Activated CD4-positive, alpha-beta T cell treated with anti-CD3 and anti-CD28 coated beads, Interleukin-2, Interleukin-4, amounts not matched to agents 100 ng/mL and 50 ng/mL, durations not matched to agents 16 hours and 8 hours (primary cell): ENCODE measurements around the gene WIZ.
A peak's percentile ranks its signal among the peaks of the same experiment; 100 is the strongest.
"Not testable (repeated sequence)": the region's sequence is repeated elsewhere in the genome, so short reads cannot be mapped to it uniquely, and the experiment has no call there.

Experiments
- DNase-seq: peaks from one replicate; pipeline ENCODE4 v3.0.0-alpha.2; 2020; ENCODE audit warnings: low spot score

The WIZ gene

DNA sequence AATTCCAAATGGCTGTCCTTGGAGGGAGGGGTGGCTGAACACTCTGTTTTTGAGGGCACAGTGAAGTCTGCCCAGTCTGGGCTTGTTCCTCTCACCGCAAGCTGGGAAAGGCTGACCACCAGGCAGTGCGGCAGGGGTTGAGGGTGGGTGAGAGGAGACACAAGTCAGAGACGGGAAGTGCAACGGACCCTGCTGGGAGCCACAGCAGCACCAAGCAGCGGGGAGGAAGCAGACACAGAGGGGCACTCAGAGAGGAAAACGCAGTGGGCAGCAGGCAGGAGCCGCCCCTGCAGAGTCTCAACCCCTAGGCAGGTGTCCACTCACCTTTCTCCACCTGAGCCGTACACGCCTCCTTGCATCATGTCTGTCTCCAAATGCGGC is 46.6 kb downstream of the WIZ start:
- DNase-seq = no peak

DNA sequence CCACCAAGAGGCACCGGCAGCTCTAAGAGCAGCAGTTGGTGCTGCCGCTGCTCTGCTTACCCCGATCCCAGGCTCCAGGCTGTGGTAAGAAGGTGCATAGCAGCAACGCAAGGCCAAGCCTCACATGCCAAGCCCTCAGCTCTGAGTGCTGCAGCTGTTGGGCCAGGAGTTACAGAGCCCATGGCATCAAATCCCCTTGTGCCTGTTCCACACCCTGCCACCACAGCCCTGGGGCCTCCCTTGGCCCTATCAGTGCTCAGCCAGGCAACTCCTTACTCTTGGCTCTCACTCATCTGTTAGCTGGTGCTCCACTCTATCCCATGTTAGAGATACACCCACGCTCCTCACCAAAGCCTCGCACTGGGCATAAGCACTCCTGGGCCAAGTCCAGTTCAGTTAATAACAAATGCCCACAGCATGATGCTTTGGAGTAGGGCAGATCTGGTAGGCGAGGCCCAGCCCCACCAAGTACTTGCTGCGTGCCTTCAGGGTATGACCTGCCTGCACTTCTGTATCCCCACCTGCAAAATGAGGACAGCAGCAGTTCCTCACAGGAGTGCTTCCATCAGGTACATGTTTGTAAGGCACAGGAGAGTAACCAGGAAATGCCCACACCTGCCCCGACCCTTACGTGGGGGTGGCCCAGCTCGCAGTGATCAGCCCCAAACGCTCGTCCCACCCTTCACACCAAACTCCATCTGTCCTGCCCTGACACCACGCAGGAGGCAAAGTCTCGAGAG is 47.2 kb downstream of the WIZ start:
- DNase-seq = no peak

DNA sequence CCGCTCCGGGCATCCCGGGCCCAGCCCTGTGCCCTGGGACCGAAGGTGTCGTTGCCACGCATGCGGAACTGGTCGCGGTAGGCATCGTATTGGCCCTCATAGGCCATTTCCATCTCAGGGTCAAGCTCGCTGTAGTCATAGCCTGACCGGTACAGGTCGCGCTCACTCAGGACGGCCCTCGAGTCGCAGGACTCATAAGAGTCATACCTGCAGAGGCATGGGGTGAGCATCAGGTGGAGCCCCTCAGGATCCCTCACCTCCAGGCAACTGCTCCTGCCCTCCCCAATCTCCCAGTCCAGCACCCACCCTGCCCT is 48.4 kb downstream of the WIZ start:
- no peak for DNase-seq

DNA sequence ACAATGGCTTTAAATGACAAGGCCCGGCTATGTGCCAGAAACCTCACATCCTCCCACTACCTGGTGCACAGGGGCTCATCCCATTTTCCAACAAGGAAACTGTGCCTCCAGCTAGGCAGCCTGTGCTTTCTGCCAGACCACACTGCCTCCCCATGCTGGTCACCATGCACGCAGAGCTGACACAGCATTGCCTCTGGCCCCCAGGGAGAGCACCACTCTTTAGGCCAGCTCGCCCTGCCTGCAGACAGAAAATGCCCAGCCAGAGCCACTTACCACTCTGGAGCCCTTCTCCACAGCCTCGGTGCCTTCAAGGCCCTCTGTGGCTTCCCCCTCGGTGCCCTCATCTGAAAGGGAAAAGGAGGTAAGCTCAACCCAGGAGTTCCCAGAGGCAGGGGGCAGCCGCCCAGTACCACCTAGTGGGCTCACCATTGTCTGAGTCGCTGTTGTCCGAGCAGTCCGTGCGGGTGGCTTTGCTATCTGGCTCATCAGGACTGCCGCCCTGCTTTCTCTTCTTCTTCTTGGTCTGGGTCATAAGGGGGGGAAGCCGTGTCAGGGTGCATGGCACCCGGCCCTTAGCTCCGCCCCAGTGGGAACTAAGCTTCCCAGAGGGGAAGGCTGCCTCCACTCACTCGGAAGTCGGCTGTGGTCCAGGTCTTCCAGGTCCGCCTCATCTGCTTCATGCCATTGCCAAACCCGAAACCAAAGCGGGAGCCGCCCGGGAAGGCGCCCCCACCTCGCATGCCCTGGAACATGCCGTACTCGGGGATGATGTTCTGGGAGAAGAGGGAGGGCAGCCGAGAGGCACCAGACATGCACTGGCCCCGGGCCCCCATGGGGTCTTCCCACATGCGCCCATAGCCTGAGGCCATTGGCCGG is 49.0 kb downstream of the WIZ start:
- no peak for DNase-seq

DNA sequence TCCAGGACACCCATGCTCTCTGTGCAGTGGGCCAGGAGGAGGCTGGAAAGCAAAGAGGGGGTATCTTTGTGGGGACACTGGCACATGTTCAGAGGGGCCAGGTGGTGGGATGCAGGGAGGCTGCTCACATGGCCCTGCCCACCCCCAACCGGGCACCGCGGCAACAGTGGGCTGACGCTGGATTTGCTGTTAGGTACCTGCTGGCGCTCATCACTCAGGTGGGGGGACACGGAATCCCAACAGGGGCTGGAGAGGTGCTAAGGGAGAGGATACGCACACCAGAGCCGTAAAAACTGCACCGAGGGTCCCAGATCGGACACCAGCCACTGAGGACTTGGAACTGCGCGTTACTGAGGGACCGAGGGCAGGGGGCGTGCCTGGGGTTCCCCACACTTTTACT is 50.1 kb downstream of the WIZ start:
- DNase-seq = no peak

DNA sequence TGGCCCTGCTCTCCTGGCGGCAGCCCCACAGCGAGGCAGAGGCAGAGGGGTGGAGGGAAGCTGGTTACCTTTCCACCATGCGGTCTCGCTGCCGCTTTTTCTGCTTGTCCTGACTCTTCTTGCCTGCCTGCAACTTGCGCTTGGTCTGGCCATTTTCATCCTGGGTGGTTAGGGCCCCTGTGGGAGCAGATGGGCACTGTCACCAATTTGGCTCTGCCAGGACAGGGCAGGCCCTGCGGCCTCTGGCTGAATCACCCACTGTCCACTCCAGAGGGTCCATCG is 50.6 kb downstream of the WIZ start:
- no peak for DNase-seq

DNA sequence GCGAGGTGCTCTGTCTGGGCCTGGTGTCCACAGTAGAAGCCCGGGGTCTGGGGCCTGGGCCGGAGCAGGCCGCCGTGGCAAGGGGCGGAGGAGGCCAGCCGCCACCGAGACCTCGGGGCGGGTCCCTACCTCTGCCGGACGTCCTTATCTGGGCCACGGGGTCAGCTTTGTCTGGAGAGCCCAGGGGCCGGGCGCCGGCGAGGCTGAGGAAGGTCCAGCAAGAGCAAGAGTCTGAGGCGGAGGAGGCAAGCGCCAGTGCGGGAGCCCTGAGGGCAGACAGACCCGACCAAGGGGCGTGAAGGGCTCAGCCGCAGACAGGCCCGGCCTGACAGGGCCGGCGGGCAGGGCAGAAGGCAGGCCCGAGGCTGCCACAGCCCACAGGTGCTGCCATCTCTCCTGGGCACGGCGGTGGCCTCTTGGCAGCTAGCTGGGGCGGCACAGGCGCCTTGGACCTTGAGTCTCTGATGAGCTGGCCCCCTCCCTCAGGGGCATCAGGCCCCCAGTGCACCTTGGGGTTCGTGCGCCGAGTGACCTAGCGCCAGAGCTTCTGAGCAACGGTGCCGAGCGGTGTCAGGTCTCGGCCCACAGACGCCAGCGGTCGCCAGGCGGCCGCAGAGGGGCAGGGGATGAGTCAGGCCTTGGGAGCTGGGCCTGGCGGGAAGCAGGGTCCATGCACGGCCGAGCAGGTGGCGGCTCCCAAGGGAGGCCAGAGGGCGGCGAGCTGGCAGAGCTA is 51.1 kb downstream of the WIZ start:
- DNase-seq = no peak

DNA sequence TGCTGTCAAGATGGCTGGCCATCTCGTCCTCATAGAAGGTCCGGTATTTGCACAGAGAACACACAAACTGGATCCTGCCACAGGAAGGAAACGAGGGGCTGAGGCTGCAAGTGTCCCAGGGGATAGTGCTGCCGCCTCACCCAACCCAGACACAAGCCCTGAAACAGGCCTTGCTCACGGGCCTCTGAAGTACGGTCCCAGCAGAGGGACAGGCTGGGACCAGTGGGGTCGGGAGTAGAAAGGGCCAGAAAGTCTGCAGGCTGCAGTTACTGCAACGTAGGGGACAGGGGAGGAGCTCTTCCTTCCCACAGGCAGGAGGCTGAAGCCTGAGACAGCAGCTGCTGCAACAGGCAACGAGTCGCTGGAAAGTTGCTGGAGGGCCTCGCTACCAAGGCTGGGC is 52.0 kb downstream of the WIZ start:
- no peak for DNase-seq

DNA sequence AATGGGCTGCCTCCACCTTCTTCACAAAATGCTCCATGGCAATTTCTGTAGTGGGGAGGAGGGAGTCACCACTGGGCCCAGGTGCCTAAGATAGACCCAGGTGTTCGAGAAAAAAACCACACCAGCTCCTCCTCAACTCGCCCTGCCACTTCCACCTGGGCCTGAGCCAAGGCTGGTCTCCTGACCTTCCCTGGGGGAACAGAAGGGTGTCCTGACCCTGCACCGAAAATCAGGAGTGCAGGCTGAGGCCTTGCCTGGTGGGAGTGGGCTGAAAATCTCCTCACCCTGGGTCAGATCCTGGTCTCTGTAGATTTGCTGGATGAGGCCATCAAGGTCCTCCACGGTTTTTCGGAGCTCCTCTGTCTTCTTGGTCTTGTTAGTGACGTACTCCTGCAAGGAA is 52.5 kb downstream of the WIZ start:
- no peak for DNase-seq

DNA sequence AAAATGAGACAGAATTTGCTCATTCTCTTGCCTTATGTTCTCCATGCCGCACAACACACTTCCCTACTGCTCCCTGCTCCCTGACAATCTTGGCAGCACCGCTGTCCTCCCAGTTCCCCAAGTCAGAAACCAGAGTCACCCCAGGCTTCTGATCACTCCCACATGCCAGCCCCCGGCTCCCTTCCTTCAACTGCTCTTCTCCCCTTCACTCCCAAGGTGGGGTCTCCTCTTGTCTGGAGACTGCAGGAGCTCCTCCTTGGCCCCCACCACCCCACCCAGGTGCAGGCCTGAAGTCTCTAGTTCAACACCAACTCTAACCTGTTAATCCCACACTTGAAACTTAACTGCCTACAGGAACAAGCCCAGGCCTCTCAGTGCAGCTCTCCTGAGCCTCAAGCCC is 53.3 kb downstream of the WIZ start:
- no peak for DNase-seq

DNA sequence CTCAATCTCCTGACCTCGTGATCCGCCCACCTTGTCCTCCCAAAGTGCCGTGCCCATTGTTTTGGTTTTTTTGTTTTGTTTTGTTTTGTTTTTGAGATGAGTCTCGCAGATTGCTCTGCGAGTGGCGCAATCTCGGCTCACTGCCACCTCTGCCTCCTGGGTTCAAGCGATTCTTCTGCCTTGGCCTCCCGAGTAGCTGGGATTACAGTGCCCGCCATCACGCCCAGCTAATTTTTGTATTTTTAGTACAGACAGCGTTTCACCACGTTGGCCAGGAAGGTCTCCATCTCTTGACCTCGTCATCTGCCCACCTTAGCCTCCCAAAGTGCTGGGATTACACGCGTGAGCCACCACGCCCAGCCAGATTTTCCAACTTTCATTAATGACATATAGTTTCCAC is 54.5 kb downstream of the WIZ start:
- DNase-seq = not testable (repeated sequence)

DNA sequence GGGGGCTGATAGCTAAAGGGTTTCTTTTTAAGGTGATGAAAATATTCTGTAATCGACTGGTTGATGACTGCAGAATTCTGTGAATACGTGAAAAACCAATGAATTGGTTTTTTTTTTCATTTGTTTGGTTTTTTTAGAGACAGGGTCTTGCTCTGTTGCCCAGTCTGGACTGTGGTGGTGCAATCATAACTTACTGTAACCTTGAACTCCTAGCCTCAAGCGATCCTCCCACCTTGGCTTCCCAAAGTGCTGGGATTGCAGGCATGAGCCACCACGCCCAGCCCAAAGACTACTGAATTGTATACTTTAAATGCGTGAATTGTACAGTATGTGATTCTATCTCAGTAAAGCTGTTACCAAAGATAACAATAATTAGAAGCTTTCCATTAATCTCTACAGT is 55.3 kb downstream of the WIZ start:
- DNase-seq = no peak

DNA sequence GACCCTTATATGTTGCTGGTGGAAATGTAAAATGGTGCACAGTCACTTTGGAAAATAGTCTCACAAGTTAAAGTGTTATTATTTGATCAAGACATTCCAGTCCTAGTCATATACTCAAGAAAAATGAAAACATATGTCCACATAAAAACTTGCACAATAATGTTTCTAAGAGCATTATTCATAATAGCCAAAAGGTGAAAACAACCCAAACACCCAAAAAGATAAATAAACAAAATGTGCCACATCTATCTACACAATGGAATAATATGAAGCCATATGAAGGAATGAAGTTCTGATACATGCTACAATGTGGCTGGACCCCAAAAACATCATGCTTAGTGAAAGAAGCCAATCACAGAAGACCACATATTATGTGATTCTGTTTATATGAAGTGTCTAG is 55.8 kb downstream of the WIZ start:
- no peak for DNase-seq

DNA sequence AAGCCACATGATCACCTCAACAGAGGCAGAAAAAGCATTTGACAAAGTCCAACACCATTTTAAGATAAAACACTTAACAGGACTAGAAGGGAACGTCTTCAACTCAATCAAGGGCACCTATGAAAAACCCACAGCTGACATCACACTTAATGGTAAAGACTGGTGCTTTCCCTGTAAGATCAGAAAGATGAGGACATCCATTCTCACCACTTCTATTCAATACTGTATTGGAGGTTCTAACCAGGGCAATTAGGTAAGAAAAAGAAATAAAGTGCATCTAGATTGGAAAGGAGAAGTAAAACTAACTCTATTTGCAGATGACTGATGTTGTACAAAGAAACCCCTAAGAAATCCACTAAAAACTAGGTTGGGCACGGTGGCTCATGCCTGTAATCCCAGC is 58.9 kb downstream of the WIZ start:
- no peak for DNase-seq

DNA sequence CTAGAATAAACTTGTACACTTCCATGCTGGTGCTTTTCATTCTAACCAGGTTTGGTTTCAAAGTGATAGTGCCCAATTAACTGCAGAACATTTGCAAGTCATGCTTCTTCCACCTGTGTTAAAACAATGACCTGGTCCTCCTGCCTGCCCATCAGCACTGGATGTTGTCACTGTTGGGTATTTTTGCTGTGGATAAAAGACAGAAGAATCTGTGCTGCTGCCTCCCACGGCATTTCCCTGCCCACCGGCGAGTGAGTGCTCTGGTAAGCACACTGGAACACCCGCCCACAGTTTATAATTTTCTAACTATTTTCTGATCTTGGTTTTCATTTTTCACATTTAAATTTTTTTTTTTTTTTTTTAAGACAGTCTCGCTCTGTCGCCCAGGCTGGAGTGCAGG is 67.9 kb downstream of the WIZ start:
- DNase-seq = no peak

DNA sequence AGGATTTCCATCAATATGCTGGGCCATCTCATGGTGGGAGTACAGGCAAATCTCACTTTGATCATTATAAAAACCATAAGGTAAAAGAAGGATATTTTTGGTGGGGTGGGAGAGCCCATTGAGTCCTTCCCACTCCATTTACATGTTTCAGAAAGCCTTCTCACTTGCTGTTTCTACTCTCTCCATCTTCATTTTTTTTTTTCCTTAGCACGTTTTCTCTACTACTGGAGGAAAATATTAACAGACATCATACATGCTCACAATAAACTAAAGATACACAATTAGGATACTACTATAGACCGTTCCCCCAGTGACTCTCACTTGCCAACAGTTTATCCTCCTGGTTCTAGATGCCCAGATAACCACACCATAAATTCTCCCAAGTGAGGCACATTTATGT is 68.3 kb downstream of the WIZ start:
- DNase-seq = no peak

DNA sequence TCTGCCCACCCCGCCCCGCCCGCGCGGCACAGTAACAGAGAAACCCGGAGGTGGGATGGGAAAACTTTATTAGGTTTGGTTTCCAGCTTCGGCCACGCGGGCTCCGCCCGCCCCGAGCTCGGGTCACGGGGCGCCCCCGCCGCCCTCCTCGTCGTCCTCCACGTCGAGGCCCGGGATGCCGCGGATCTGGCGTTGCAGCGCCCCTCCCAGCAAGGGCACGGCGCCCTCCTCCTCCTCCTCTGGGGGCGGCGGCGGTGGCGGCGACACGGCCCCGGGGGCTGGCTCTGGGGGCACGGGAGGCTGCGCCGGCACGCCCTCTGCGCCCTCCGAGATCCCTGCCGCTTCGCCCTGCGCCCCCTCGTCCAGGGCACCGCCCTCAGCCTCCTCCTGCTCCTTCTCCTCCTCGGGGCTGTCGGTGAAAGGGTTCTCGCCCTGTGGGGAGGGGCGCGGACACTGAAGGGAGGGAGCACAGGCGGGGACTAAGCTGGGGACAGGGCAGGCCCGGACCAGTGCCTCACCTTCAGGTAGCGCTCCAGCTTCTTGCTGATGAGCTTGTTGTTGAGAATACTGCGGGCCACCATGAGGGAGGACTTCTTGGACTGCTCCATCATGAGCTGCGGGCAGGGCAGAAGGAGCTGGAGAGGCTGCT is 69.6 kb downstream of the WIZ start:
- DNase-seq = peak; percentile 44

DNA sequence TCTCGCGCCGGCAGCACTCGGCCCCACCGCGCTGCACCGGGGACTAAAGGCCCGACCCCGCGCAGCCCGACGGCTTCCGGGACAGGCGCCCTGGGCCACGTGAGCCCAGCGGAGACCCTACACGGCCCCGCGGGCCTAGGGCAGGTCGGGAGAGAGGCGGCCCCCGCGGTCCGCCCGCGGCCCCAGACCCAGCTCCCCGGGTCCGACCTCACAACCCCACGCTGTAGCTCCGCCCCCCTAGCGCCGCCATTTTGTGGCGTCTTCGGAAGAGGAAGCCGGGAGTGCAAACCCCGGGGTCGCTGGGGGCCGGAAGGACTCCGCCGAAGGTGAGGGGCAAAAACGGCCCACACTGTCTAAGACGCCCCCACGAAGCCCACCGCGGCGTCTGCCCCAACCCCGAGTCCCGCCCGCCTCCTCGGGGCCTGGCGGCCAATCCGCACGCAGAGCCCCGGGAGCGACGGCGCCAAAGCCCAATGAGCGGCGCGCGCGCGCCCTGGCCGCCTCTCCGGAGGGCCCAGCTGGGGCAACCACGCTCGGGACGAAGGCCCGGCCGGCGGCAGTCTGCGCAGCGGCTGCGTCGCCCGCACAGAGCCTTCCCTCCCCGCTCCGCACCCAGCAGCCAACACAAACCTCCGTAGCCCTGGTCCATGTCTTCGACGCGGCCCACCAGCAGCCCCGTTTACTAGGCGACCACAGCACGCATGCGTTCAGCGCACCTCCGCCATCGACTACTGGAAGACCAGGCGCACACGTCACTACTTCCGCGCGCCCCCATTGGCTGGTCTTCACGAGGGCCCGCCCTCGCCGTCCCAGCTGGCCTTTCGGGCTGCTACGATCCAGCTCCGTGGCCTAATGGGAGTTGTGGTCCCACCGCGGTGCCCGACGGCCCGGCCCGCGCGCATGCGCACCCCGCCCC is 70.4 kb downstream of the WIZ start, which contains the start of gene AKAP8:
TSS of gene AKAP8 (minus strand) at position 705 of the 916 bp plus-strand sequence. CDS start at position 649, 56 bp downstream.
- DNase-seq = peak; percentile 99

DNA sequence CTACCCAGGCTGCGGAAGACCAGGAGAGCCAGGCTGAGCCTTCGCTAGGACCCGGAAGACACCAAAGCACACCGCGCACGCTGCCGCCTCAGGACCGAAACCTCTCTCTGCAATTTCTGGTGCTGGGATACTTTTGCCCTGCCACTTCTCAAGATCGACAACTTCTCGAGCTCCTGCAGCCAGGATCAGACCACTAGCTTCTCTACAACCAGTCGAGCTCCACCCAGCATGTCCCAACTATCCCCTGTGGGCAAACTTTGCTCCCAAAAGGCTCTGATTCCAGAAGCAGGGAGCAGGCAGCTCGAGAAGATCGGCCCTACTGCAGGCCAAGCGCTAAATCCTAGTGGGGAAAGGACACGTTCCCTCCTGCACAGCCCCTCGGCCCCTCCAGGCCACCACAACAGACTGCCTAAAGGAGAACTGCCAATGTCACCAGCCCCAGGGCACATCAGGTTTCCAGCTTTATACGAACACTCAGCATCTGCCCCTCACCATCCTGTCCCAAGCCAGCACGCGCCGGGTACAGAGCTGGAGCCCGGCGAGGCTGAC is 71.1 kb downstream of the WIZ start:
- peak; percentile 53 for DNase-seq

DNA sequence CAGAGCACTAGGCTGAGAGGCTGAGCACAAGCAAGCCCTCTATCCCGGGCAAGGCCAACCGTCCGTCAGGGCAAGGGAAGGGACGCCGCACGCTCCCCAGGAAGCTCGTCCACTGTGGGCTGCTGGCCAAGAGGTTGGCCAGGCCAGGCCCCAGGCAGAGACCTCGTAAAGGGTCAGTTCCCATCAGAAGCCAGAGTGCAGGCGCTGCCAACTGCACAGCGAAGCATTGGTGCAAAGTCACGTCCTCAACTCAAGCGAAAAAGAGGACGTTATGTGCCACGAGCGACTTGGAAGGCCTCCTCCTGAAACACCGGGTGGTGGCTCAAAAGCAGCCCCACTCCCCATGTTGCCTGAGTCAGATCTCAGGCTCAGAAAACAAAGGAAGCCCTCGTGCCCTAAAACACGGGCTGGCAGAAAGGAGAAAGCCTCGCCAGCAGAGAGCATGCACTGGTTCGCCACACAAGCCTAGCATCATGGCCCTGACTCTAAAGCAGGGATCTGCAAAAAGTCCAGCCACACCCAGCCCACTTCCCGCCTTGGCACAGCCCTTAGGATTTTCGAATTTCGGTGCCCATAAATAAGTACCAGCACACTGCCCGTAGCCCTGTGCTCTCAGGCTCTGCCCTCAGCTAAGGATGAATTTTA is 74.8 kb downstream of the WIZ start:
- DNase-seq = no peak
